GM19351 (cell line): Measurements from ENCODE around the gene HIKESHI.
"Not testable (repeated sequence)": the region's sequence is repeated elsewhere in the genome, so short reads cannot be mapped to it uniquely, and the experiment has no call there.

Source experiments
- ATAC-seq: cut with Tn5 transposase; IDR thresholded peaks from one replicate; pipeline ENCODE4 v1.9.1; 2021; ENCODE audit warnings: mild to moderate bottlenecking, moderate library complexity; ENCODE audit not compliant: unreplicated experiment

The HIKESHI gene

DNA sequence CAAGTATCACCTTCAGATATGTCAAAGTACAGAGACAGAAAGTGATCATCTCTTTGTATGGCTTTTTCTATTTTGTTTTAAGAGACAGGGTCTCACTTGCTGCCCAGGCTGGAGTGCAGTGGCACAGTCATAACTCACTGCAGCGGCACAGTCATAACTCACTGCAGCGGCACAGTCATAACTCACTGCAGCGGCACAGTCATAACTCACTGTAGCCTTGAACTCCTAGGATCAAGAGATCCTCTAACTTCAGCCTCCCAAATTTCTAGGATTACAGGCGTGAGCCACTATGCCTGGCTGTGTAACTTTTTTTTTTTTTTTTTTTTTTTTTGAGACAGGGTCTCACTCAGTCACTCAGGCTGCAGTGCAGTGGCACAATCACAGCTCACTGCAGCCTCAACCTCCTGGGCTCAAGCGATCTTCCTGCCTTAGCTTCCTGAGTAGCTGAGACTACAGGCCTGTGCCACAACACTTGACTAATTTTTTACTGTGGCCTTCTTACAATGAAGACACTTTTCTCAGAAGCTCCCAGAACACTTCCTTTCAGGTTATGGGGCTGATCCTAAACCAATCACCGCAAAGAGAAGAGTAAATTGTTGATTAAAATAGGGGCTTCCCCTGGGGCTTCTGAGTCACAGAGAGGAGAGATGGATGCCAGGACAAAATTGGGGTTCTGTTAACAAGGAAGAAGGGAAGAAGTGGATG, 9.0 kb upstream of the HIKESHI start:
- peak; percentile 76 for ATAC-seq

GRCh38 chr11:86294026-86294425, 8.0 kb upstream of the HIKESHI start:
- ATAC-seq = no peak

DNA sequence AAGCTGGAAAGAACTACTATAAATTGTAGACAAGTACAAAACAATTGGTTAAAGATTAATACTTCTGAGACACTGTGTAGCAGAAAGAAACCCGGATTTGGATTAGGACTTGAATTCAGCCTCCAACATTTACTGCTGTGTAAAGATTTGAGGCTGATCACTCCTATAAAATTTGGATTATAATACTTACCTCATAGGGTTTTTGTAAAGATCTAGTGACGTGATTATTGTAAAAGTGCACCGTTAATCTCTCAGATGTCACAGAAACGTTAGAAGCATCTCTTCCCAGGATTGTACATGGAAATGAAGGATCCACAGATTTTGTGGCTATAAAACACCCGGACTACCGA, 323 bp upstream of the HIKESHI start:
- ATAC-seq = peak; percentile 32

GRCh38 chr11:86303257-86303656, 1.2 kb downstream of the HIKESHI start:
- no peak for ATAC-seq

DNA sequence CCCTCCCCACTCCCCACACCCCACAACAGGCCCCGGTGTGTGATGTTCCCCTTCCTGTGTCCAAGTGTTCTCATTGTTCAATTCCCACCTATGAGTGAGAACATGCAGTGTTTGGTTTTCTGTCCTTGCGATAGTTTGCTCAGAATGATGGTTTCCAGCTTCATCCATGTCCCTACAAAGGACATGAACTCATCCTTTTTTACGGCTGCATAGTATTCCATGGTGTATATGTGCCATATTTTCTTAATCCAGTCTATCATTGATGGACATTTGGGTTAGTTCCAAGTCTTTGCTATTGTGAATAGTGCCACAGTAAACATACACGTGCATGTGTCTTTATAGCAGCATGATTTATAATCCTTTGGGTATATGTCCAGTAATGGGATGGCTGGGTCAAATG, 6.7 kb downstream of the HIKESHI start:
- not testable (repeated sequence) for ATAC-seq

DNA sequence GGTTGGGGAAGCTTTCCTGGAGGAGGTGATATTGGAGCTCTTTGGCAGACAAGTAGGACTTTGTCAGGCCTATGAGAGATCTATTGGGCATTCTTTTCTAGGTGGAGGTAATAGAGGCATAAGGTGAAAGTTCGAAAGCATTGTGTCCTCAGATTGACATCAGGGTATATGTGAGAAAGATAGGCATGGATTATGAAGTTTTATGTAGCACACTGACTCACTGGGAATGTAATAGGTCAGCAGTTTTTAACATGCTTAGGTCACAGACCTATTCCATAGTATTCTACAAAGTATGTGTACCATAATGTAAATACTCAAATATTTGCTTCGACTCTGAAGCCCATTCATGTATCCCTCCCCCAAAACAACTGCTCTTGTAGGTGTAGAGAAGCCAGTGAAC, 11.8 kb downstream of the HIKESHI start:
- no peak for ATAC-seq

DNA sequence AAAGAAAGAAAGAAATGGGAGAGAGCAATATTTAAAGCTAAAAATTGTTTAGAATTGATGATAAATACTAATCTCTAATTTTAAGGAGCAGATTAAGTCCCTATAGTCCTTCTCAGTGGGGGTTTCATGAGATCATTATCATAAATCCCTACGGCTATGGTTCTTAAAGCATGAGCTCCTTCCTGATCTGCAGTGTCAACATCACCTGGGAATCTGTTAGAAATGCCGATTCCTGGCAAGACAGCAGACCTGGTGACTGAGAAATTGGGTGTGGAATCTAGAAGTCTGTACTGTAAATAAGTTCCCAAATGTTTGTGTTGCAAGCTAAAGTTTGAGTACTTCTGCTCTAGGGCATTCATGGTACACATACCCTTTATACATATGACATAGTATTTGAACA, 12.6 kb downstream of the HIKESHI start:
- ATAC-seq = no peak

DNA sequence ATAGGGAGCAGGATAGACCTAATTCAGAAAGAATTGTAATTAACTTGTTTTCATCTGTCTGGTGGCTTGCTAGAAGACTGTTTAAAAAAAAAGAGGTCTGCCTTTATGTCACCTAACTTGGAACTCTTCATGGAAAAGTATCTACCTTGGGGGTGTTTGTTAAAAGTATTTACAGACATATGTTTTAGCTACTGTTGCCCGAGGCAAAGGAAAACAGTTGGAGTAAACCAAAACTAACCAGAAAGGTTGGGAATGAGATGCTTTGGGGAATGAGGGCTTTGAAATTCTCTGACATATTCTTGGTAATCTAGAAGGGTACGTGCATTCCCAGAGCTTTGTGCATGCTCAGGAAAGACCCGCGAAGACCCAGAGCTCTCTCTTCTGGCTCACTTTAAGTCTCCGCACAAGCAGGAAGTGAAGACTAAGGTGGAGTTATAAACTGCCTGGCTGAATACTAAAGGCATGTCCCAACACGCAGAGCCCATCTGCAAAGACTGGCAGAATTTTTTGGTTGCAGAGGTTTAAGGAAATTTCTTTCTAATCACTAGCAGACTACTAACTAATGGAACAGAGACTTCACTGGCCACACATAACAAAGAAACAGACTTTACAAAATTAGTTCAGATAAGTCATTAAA, 33.2 kb downstream of the HIKESHI start:
- no peak for ATAC-seq

DNA sequence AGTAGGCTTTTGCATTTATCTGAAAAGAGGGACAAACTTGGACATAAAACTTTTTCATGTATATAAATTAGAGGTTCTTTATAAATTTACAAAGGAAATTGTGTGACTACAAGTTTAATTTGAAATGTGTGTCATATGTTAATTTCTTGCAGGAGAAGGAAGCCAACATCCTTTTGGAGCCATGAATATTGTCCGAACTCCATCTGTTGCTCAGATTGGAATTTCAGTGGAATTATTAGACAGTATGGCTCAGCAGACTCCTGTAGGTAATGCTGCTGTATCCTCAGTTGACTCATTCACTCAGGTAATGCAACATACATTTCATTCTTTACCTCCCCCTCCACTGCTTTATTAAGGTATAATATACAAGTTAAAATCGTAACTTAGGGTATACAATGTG, 35.2 kb downstream of the HIKESHI start:
- ATAC-seq = no peak

- ATAC-seq = no peak
Measured at GRCh38 chr11:86341382-86341781, 39.3 kb downstream of the HIKESHI start.

DNA sequence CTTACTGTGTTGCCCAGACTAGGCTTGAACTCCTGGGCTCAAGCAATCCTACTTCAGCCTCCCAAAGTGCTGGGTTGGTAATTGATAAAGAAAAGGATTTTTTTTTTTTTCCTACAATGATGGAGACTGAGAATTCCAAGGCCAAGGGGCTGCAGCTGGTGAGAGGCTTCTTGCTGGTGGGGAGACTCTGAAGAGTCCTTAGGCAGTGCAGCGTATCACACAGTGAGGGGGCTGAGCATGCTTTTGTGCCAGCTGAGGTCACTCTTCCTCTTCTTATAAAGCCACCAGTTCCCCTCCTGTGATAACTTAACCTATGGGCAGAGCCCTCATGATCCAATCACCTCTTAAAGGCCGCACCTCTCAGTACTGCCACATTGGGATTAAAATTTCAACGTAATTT, 44.5 kb downstream of the HIKESHI start:
- ATAC-seq = no peak

DNA sequence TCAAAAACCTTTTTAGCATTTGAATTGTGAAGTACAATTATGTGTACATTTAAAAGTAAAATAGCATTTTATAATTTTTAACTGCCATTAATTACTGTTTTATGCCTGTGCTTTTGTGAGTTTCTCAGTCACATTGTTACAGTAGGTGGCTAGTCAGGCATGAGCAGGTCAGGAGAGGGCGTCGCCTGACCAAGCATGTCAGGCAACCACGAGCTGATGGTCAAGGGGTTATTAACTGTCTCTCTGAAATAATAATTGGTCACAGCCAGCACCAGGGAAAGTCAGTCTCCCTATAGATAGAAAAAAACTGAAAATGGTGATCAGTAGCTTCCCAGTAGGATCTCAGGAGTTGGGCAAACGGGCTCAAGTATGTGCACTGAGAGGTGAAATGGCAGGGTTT, 53.2 kb downstream of the HIKESHI start:
- ATAC-seq = no peak

GRCh38 chr11:86357412-86357811, 55.4 kb downstream of the HIKESHI start:
- ATAC-seq = not testable (repeated sequence)

DNA sequence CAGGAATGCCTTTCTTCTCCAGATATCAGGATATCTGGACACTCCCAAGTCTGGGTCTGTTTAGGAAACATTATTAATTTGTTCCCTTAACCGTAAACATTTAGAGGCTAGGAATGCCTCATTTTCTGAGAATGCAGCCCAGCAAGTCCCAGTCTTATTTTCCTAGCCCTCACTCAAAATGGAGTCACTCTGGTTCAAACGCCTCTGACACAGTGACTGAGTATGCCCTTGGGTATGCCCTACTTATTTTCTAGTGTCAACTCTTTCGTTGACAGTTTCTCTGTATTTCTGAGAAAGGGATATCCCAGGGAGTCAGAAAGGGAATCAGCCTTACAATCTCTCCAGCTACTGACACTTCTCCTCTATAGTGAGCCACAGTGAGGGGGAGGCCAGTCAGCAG, 56.7 kb downstream of the HIKESHI start:
- ATAC-seq = no peak

DNA sequence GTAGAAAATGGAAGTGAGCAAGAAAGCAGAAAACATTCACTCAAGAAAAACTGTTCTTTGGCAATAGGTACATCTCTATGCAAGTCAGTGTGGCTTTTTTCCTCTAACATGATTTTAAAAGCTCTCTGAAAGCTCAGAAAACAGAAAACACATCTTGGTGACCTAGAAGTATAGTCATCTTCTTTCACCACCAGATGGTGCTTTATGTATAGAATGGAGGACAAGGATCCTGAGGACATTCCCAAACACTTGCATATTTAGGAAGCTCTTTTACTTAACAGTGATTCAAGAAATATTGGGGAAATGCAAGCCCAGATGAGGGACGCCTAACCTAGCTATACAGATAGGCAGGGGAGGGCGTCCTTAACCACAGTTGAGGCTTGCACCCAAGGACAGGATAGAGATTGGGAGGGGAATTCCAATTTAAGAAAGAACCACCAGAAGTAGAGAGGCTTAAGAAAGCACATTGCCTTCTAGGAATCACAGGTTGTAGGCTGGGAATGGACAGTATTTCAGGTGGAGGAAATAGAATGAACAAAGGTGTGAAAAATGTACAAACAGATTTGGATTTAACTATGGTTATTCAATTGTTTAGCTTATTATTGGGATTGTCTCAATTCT, 58.8 kb downstream of the HIKESHI start:
- no peak for ATAC-seq

DNA sequence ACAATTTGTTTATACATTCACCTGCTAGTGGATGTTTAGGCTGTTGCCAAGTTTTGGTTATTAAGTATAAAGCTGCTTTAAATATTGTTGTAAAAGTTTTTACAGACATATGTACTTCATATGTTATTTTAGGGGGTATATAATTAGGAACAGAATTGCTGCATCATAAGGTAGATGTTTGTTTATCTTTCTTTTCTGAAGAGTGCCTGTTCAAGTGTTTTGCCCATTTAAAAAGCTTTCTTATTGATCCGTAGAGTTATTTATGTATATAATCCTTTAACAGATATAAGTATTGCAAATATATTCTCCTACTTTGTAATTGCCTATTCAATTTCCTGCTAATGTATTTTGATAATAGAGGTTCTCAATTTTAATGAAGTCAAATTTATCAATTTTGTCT, 61.4 kb downstream of the HIKESHI start:
- ATAC-seq = no peak

DNA sequence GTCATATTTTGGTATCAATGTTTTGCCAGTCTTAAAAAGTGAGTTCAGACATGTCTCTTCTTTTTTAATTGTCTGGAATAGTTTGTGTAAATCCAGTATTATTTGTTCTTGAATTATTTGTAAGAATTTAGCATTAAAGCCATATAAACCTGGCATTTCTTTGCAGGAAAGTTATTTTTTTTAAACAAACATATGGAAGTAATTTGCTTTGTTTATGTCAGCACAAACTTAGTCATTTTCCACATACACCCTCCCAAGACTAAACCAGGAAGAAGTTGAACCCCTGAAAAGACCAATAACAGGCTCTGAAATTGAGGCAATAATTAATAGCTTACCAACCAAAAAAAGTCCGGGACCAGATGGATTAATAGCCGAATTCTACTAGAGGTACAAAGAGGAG, 63.5 kb downstream of the HIKESHI start:
- no peak for ATAC-seq

- ATAC-seq = no peak
Measured at GRCh38 chr11:86369668-86370067, 67.6 kb downstream of the HIKESHI start.

- no peak for ATAC-seq
Measured at GRCh38 chr11:86370171-86370570, 68.1 kb downstream of the HIKESHI start.

DNA sequence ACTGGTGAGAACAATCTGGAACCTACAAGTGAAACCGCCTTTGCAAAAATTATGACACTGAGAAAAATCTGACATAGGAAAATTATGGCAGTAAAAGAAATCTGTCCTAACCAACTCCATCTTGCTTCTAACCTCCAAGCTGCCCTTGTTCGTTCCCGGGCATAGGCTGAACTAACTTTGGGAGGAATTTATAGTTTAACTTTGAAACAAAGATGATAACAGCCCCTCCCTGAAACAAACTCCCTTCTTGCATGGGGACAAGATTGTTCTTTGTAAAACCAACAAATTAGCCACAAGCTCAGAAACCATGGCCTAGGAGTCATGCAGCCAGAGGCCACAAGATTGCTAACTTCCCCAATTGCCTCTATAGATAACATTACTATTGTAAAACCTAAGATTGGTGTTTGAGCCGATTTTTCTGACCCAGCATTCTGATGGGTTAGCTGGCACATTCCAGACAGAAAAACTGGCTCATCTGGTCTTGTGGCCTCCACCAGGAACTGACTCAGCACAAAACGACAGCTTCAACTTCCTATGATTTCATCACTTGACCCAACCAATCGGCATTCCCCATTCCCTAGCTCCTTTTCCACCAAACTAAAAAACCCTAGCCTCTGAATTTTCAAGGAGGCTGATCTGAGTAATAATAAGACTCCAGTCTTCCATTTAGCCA, 69.0 kb downstream of the HIKESHI start:
- no peak for ATAC-seq

- no peak for ATAC-seq
Measured at GRCh38 chr11:86372041-86372440, 70.0 kb downstream of the HIKESHI start.

- no peak for ATAC-seq
Measured at GRCh38 chr11:86372586-86372985, 70.5 kb downstream of the HIKESHI start.
